OCI-LY1 (cell line): ENCODE measurements around the gene PRICKLE4.

Source experiments
- H2AFZ ChIP-seq: fragments of 200-600 bp; sonication (generic), shearing (Covaris generic); 2 replicates; pipeline ENCODE4 v1.6.0; 2014; ENCODE audit warnings: antibody characterized with exemption, mild to moderate bottlenecking, low read length
- H3F3A ChIP-seq: fragments of 200-600 bp; sonication (generic), shearing (Covaris generic); 2 replicates; pipeline ENCODE4 v1.6.0; 2014; ENCODE audit warnings: mild to moderate bottlenecking, antibody characterized with exemption, low read length, moderate library complexity; ENCODE audit not compliant: insufficient read depth
- H3K27ac ChIP-seq: fragments of 200-600 bp; sonication (generic); 2 replicates; pipeline ENCODE4 v1.5.1; 2014; ENCODE audit warnings: low read length, mixed run types, mild to moderate bottlenecking, low read depth; ENCODE audit not compliant: poor library complexity, severe bottlenecking
- H3K27me3 ChIP-seq: fragments of 200-600 bp; sonication (generic); 2 replicates; pipeline ENCODE4 v1.6.0; 2014; ENCODE audit warnings: antibody characterized with exemption, mild to moderate bottlenecking, low read length, moderate library complexity; ENCODE audit not compliant: insufficient read depth
- H3K36me3 ChIP-seq: fragments of 200-600 bp; sonication (generic); 2 replicates; pipeline ENCODE4 v1.6.1; 2014; ENCODE audit warnings: mild to moderate bottlenecking, antibody characterized with exemption, low read length, moderate library complexity, mixed read lengths; ENCODE audit not compliant: insufficient read depth
- H3K4me1 ChIP-seq: fragments of 200-600 bp; sonication (generic); 2 replicates; pipeline ENCODE4 v1.5.1; 2014; ENCODE audit warnings: mild to moderate bottlenecking, low read length, moderate library complexity; ENCODE audit not compliant: insufficient read depth, severe bottlenecking
- H3K4me2 ChIP-seq: fragments of 200-600 bp; sonication (generic), shearing (Covaris generic); 2 replicates; pipeline ENCODE4 v1.6.1; 2014; ENCODE audit warnings: low read length
- H3K4me3 ChIP-seq: fragments of 200-600 bp; sonication (generic); 2 replicates; pipeline ENCODE4 v1.5.1; 2014; ENCODE audit warnings: low read length, low read depth, mild to moderate bottlenecking, mixed read lengths; ENCODE audit not compliant: poor library complexity, severe bottlenecking
- H3K79me2 ChIP-seq: fragments of 200-600 bp; shearing (Covaris generic); 2 replicates; pipeline ENCODE4 v1.6.1; 2016; ENCODE audit warnings: mixed run types, low read length, mixed read lengths; ENCODE audit not compliant: insufficient read depth
- H3K9ac ChIP-seq: fragments of 200-600 bp; sonication (generic), shearing (Covaris generic); 2 replicates; pipeline ENCODE4 v1.6.1; 2014; ENCODE audit warnings: mild to moderate bottlenecking, low read length, mixed read lengths
- H3K9me2 ChIP-seq: fragments of 200-600 bp; sonication (generic), shearing (Covaris generic); 2 replicates; pipeline ENCODE4 v1.6.1; 2014; ENCODE audit warnings: low read depth, mild to moderate bottlenecking, low read length, mixed read lengths
- H3K9me3 ChIP-seq: fragments of 200-600 bp; shearing (Covaris generic); 2 replicates; pipeline ENCODE4 v1.6.1; 2014; ENCODE audit warnings: low read length, mixed read lengths
- H4K20me1 ChIP-seq: fragments of 200-600 bp; sonication (generic), shearing (Covaris generic); 2 replicates; pipeline ENCODE4 v1.6.0; 2016; ENCODE audit warnings: mild to moderate bottlenecking, low read length; ENCODE audit not compliant: insufficient read depth
- EZH2 ChIP-seq: fragments of 200-600 bp; sonication (generic), shearing (Covaris generic); IDR thresholded peaks from 2 replicates; pipeline ENCODE4 v1.8.0; 2017; ENCODE audit warnings: borderline replicate concordance, mixed run types, mild to moderate bottlenecking, antibody characterized with exemption, low read length, moderate library complexity, mixed read lengths
- TF ChIP-seq, protein P1 (sequence below): fragments of 200-600 bp; sonication (generic), shearing (Covaris generic); IDR thresholded peaks from 2 replicates; pipeline ENCODE4 v1.5.1; 2017; ENCODE audit warnings: mild to moderate bottlenecking, antibody characterized with exemption, low read length, moderate library complexity, mixed read lengths

The PRICKLE4 gene

DNA sequence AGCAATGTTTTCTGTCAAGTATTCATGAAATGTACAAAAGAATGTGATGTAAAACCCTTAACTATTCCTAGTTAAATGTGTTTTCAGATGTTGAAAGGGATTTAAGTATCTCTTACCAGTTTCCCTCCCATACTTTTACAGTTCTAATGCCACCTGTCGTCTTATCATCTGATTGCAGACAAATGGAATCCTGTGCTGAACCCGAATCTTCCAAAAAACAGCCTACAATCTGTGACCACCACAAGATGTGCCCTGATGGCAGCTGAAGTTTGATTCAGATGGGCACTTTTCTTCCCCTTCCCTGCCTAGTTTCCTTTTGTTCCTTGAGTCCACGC is 8.8 kb downstream of the PRICKLE4 start:
- Histone ChIP-seq H3K79me2 (peaks cover 10% of the 10 kb centered on the region), H3K4me3 (no peak overlapping the region), H3K4me2 (no peak overlapping the region), H3K9me3 (no peaks in the 10 kb centered on the region), H2AFZ (no peak overlapping the region), H3K9me2 (no peaks in the 10 kb centered on the region), H3K36me3 (peaks cover 37% of the 10 kb centered on the region), H3K27ac (no peak overlapping the region), H3K27me3 (no peaks in the 10 kb centered on the region), H3K9ac (no peak overlapping the region), H3F3A (no peaks in the 10 kb centered on the region), H4K20me1 (no peaks in the 10 kb centered on the region), H3K4me1 (peaks cover 18% of the 10 kb centered on the region)
- TF ChIP-seq EZH2, result no peak
- TF ChIP-seq, protein P1, sequence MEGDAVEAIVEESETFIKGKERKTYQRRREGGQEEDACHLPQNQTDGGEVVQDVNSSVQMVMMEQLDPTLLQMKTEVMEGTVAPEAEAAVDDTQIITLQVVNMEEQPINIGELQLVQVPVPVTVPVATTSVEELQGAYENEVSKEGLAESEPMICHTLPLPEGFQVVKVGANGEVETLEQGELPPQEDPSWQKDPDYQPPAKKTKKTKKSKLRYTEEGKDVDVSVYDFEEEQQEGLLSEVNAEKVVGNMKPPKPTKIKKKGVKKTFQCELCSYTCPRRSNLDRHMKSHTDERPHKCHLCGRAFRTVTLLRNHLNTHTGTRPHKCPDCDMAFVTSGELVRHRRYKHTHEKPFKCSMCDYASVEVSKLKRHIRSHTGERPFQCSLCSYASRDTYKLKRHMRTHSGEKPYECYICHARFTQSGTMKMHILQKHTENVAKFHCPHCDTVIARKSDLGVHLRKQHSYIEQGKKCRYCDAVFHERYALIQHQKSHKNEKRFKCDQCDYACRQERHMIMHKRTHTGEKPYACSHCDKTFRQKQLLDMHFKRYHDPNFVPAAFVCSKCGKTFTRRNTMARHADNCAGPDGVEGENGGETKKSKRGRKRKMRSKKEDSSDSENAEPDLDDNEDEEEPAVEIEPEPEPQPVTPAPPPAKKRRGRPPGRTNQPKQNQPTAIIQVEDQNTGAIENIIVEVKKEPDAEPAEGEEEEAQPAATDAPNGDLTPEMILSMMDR, result no peak

DNA sequence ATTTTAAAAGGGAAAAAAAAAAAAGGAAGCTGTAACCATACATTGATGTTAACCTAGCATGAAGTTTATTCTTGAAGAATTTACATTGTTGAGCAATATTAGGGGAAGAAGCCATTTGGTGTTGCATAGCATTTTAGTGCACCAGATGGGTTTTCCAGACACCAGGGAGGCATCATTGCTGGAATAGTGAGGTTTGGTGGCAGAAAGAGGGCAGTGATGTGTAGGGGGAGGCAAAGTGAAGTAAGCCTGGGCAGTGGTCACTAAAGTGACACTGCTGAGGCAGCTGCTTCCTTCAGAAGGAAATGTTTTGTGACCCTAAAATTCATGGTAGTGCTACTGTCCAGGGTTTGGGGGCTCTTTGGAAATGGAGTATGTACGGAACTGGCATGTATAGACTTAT is 9.5 kb downstream of the PRICKLE4 start:
- Histone ChIP-seq H3K4me2 (no peak overlapping the region), H3K9me2 (no peaks in the 10 kb centered on the region)

DNA sequence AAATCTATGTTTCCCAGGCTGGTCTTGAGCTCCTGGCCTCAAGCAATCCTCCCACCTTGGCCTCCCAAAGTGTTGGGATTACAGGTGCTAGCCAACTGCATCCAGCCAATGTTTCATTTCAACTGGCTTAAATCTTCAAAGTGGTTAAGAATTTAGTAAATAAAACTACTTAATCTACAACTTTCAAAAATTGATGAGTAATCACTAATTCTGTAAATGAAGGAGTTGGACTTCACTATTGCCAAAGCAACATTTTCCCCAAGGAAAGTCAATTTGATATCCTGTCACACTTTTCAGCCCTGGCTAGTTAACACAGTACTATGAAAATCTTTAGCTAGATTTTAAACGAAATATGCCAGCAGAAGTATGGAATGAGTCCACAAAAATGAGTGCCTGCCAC is 10.7 kb downstream of the PRICKLE4 start:
- H3K4me2 ChIP-seq, result no peak overlapping the region
- peaks cover 38% of the 10 kb centered on the region for H3K36me3 ChIP-seq
- H3F3A ChIP-seq, result no peaks in the 10 kb centered on the region

More for the DNA sequence above, 9.5 kb downstream of the PRICKLE4 start:
- H3K27ac ChIP-seq, result no peak overlapping the region
- TF ChIP-seq EZH2, result no peak
- TF ChIP-seq, protein P1, result no peak
- peaks cover 18% of the 10 kb centered on the region for H3K4me1 ChIP-seq
- no peaks in the 10 kb centered on the region for H3F3A ChIP-seq
- H3K79me2 ChIP-seq, result peaks cover 10% of the 10 kb centered on the region
- H3K4me3 ChIP-seq, result no peak overlapping the region
- H3K27me3 ChIP-seq, result no peaks in the 10 kb centered on the region
- no peak overlapping the region for H3K9ac ChIP-seq
- H3K9me3 ChIP-seq, result no peaks in the 10 kb centered on the region
- H2AFZ ChIP-seq, result no peak overlapping the region
- no peaks in the 10 kb centered on the region for H4K20me1 ChIP-seq
- H3K36me3 ChIP-seq, result peaks cover 37% of the 10 kb centered on the region

More for the DNA sequence above, 10.7 kb downstream of the PRICKLE4 start:
- peaks cover 12% of the 10 kb centered on the region for H3K4me1 ChIP-seq
- no peak overlapping the region for H2AFZ ChIP-seq
- H3K27me3 ChIP-seq, result no peaks in the 10 kb centered on the region
- no peaks in the 10 kb centered on the region for H3K9me3 ChIP-seq
- H3K4me3 ChIP-seq, result no peak overlapping the region
- TF ChIP-seq, protein P1, result no peak
- no peak for TF ChIP-seq EZH2
- H3K27ac ChIP-seq, result no peak overlapping the region
- no peaks in the 10 kb centered on the region for H3K9me2 ChIP-seq
- peaks cover 10% of the 10 kb centered on the region for H3K79me2 ChIP-seq
- no peaks in the 10 kb centered on the region for H4K20me1 ChIP-seq
- no peak overlapping the region for H3K9ac ChIP-seq
